ENCODE measurements around the gene PEDS1. TPM values are rescaled to one million over a fixed set of nuclear protein-coding genes. Genes with fewer than 3 reads are reported as not detected.

The PEDS1 gene
- total and polyA plus RNA-seq, 2 of the 13 experiments (the other 11 are each of a cell fraction or from before 2014, with no cell fraction given): 30.5 to 93.9 TPM

- TF ChIP-seq, protein P1, sequence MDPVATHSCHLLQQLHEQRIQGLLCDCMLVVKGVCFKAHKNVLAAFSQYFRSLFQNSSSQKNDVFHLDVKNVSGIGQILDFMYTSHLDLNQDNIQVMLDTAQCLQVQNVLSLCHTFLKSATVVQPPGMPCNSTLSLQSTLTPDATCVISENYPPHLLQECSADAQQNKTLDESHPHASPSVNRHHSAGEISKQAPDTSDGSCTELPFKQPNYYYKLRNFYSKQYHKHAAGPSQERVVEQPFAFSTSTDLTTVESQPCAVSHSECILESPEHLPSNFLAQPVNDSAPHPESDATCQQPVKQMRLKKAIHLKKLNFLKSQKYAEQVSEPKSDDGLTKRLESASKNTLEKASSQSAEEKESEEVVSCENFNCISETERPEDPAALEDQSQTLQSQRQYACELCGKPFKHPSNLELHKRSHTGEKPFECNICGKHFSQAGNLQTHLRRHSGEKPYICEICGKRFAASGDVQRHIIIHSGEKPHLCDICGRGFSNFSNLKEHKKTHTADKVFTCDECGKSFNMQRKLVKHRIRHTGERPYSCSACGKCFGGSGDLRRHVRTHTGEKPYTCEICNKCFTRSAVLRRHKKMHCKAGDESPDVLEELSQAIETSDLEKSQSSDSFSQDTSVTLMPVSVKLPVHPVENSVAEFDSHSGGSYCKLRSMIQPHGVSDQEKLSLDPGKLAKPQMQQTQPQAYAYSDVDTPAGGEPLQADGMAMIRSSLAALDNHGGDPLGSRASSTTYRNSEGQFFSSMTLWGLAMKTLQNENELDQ (CRISPR knock-in tag; IDR thresholded peaks at IDR 0.05; ENCODE audit: borderline replicate concordance): no peak; the same call in none of the 2 replicates
- peak; percentile 97; the same call in 1 of the 2 replicates for TF ChIP-seq ZNF34 (CRISPR knock-in tag; IDR thresholded peaks at IDR 0.05; ENCODE audit: borderline replicate concordance)
- peak; percentile 97 for TF ChIP-seq MEIS2 (CRISPR knock-in tag; IDR thresholded peaks at IDR 0.05)
- TF ChIP-seq, protein P2, sequence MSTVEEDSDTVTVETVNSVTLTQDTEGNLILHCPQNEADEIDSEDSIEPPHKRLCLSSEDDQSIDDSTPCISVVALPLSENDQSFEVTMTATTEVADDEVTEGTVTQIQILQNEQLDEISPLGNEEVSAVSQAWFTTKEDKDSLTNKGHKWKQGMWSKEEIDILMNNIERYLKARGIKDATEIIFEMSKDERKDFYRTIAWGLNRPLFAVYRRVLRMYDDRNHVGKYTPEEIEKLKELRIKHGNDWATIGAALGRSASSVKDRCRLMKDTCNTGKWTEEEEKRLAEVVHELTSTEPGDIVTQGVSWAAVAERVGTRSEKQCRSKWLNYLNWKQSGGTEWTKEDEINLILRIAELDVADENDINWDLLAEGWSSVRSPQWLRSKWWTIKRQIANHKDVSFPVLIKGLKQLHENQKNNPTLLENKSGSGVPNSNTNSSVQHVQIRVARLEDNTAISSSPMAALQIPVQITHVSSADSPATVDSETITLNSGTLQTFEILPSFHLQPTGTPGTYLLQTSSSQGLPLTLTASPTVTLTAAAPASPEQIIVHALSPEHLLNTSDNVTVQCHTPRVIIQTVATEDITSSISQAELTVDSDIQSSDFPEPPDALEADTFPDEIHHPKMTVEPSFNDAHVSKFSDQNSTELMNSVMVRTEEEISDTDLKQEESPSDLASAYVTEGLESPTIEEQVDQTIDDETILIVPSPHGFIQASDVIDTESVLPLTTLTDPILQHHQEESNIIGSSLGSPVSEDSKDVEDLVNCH (CRISPR knock-in tag; IDR thresholded peaks at IDR 0.05): peak; percentile 80
- peak; percentile 95 for TF ChIP-seq HES4 (CRISPR knock-in tag; IDR thresholded peaks at IDR 0.05; ENCODE audit: borderline replicate concordance)
- peak; percentile 53; the same call in 1 of the 2 replicates for TF ChIP-seq ZNF747 (CRISPR knock-in tag; IDR thresholded peaks at IDR 0.05; ENCODE audit: borderline replicate concordance)
- TF ChIP-seq ATF7 (IDR thresholded peaks at IDR 0.05): no peak
- TF ChIP-seq ATF7 (CRISPR knock-in tag; IDR thresholded peaks at IDR 0.05): peak; percentile 83
- TF ChIP-seq, protein P3, sequence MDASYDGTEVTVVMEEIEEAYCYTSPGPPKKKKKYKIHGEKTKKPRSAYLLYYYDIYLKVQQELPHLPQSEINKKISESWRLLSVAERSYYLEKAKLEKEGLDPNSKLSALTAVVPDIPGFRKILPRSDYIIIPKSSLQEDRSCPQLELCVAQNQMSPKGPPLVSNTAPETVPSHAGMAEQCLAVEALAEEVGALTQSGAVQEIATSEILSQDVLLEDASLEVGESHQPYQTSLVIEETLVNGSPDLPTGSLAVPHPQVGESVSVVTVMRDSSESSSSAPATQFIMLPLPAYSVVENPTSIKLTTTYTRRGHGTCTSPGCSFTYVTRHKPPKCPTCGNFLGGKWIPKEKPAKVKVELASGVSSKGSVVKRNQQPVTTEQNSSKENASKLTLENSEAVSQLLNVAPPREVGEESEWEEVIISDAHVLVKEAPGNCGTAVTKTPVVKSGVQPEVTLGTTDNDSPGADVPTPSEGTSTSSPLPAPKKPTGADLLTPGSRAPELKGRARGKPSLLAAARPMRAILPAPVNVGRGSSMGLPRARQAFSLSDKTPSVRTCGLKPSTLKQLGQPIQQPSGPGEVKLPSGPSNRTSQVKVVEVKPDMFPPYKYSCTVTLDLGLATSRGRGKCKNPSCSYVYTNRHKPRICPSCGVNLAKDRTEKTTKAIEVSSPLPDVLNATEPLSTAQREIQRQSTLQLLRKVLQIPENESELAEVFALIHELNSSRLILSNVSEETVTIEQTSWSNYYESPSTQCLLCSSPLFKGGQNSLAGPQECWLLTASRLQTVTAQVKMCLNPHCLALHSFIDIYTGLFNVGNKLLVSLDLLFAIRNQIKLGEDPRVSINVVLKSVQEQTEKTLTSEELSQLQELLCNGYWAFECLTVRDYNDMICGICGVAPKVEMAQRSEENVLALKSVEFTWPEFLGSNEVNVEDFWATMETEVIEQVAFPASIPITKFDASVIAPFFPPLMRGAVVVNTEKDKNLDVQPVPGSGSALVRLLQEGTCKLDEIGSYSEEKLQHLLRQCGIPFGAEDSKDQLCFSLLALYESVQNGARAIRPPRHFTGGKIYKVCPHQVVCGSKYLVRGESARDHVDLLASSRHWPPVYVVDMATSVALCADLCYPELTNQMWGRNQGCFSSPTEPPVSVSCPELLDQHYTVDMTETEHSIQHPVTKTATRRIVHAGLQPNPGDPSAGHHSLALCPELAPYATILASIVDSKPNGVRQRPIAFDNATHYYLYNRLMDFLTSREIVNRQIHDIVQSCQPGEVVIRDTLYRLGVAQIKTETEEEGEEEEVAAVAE (CRISPR knock-in tag; IDR thresholded peaks at IDR 0.05; ENCODE audit: borderline replicate concordance): peak; percentile 85
- no peak; the same call in 1 of the 2 replicates for TF ChIP-seq STAT5B (CRISPR knock-in tag; IDR thresholded peaks at IDR 0.05)
- peak; percentile 89; the same call in 1 of the 2 replicates for TF ChIP-seq ISX (CRISPR knock-in tag; conservative IDR thresholded peaks at IDR 0.05)
- TF ChIP-seq, protein P4, sequence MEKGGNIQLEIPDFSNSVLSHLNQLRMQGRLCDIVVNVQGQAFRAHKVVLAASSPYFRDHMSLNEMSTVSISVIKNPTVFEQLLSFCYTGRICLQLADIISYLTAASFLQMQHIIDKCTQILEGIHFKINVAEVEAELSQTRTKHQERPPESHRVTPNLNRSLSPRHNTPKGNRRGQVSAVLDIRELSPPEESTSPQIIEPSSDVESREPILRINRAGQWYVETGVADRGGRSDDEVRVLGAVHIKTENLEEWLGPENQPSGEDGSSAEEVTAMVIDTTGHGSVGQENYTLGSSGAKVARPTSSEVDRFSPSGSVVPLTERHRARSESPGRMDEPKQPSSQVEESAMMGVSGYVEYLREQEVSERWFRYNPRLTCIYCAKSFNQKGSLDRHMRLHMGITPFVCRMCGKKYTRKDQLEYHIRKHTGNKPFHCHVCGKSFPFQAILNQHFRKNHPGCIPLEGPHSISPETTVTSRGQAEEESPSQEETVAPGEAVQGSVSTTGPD (CRISPR knock-in tag; IDR thresholded peaks at IDR 0.05): no peak
- TF ChIP-seq NFE2L2 (IDR thresholded peaks at IDR 0.05; ENCODE audit: low read length): no peak; the same call in 1 of the 2 replicates
- no peak for TF ChIP-seq SSRP1 (CRISPR knock-in tag; IDR thresholded peaks at IDR 0.05)
- TF ChIP-seq HNF1B (CRISPR knock-in tag; IDR thresholded peaks at IDR 0.05): peak; percentile 80
- peak; percentile 91 for TF ChIP-seq ZBTB38 (CRISPR knock-in tag; IDR thresholded peaks at IDR 0.05)
These were observed at the start of gene PEDS1 (continued) for GRCh38 chr20:50153500-50154377.

Data from HepG2 (cell line).